Lower leg skin (tissue), 4 donors: Measurements from ENCODE around the gene CALML5. TPM values are rescaled to one million over a fixed set of nuclear protein-coding genes. Genes with fewer than 3 reads are reported as not detected.
A peak's percentile ranks its signal among the peaks of the same experiment; 100 is the strongest.

Source experiments
- DNase-seq, 2 donors: peaks; one replicate each; pipeline ENCODE4 v3.0.0-alpha.2; 2019; ENCODE audit warnings: low spot score in 2 of 2
- H3K4me3 ChIP-seq: fragments of 200-600 bp; sonication (generic); 2 replicates; pipeline ENCODE4 v1.5.1; 2017; ENCODE audit warnings: mild to moderate bottlenecking, low read depth; ENCODE audit not compliant: poor library complexity, severe bottlenecking
- CTCF ChIP-seq, 3 donors: fragments of 450-650 bp; IDR thresholded peaks; one replicate each; pipeline ENCODE4 v1.5.1; 2016; ENCODE audit warnings: antibody characterized with exemption in 3 of 3, mild to moderate bottlenecking in 3 of 3, moderate library complexity in 2 of 3
- POLR2A ChIP-seq, 2 donors: fragments of 450-650 bp; IDR thresholded peaks; one replicate each; pipeline ENCODE4 v1.6.1; 2016 to 2017; ENCODE audit warnings: antibody characterized with exemption in 2 of 2, mild to moderate bottlenecking in 1 of 2, moderate library complexity in 1 of 2
- WGBS, 2 donors: methylation state at CpG; one replicate each; pipeline ENCODE4 v1.1.5; 2018; 5-methylcytosine and 5-hydroxymethylcytosine counted together
- intact Hi-C: fragments of 100-400 bp; cut with DNase I; formaldehyde crosslinking; loops from one replicate; pipeline ENCODE4 v1.15.0; 2023; ENCODE audit warnings: low total_unique reads
- total RNA-seq, 4 donors: library from RNA; depleted of rRNA; stranded (reverse); fragments of >200 nt; gene quantifications; one replicate each; pipeline ENCODE4 v1.1.0, GENCODE V29; 2016

CALML5 gene
- total RNA-seq, 4 donors from 2014 or later, result 5,202 to 6,742 (median 5,683) TPM

DNA sequence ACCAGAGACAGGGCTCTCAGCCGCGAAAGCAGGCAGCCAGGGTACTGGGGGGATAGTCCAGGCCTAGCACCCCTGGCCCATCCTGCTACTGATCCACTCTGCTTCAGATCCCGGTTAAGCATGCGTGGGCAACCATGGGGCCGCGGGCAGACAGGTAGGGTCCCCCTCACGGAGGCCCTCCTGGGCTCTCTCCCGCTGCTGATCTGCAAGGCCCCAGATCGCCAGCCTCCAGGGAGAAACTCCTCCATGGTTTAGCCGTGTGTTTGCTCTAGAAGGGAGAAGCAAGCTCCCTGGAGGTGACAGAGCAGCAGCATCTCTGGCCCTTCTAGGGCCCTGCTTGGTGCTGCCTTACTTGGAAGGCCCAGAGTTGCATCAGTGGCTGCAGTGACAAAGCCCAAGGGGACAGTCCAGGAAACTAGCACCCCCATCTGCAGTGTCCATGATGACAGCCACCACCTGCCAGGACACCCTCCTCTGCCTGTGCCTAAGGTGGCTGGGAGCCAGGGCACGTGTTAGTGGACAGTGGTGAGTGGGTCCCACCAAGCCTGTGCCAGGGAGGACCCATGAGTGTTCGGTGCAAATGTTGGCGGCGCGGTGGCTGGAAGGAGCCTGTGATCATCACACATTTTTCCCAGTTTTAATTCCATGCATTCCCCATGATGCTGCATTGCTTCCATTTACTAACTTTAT lies 29.2 kb downstream of the CALML5 start:
- intact Hi-C loops, result no loop called here
- TF ChIP-seq POLR2A (IDR thresholded peaks at IDR 0.05), result no peak
- no peak for TF ChIP-seq CTCF (IDR thresholded peaks at IDR 0.05)
- no peak overlapping the region for H3K4me3 ChIP-seq
- peak in 1 of 2 donors; percentile 69 for DNase-seq
- 96 to 97% methylated on average over 10 to 15 of the region's 15 CpGs for whole genome bisulfite sequencing, 2 donors

DNA sequence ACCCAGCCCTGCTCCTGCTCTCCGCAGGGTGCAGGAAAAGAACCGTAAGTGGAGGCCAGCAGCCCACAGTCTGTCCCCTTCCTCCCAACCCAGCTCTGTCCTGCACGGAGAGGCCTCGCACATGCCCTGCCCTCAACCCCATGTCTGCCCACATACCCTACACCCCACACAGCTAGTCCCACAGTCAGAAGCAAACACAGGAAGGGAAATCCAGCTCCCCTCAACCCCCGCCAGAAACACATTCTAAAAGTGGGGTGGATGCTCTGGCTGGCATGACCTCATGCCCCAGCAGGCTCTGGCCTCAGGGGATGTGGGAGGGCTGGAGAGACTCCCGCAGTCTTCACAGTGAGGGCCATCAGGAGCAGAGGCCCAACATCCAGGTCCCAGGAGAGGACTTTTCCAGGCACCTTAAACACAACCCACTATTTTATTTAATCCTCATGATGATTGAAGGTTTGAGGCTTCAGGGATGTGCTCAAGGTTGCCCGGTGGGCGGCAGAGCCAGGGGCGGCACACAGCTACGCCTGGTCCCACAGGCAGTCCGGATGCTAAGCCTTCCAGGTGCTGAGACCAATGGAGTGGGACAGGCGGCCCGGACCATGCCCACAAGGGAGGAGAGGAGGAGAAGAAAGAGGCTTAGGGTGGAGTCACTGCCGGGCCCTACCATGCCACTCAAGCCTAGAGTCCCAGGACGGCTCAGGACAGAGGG lies 29.9 kb downstream of the CALML5 start:
- 84 to 87% methylated on average over 14 of the region's 15 CpGs for WGBS, 2 donors
- no peak for DNase-seq
- TF ChIP-seq POLR2A (IDR thresholded peaks at IDR 0.05) (no peak), CTCF (IDR thresholded peaks at IDR 0.05) (no peak)
- intact Hi-C loops, result no loop called here
- no peak overlapping the region for H3K4me3 ChIP-seq

- intact Hi-C loops, result no loop called here
- 80 to 86% methylated on average over 8 of the region's 8 CpGs for WGBS, 2 donors
- no peak for TF ChIP-seq POLR2A (IDR thresholded peaks at IDR 0.05)
- no peak for TF ChIP-seq CTCF (IDR thresholded peaks at IDR 0.05)
- no peak for DNase-seq
- no peak overlapping the region for H3K4me3 ChIP-seq
These were observed 30.9 kb downstream of the CALML5 start for GRCh38 chr10:5468262-5469106.

GRCh38 chr10:5467634-5468255 lies 31.6 kb downstream of the CALML5 start:
- intact Hi-C loops, result no loop called here
- H3K4me3 ChIP-seq, result no peak overlapping the region
- WGBS, 2 donors, result 71 to 72% methylated on average over 6 of the region's 6 CpGs
- DNase-seq, result no peak
- TF ChIP-seq CTCF (IDR thresholded peaks at IDR 0.05) (no peak), POLR2A (IDR thresholded peaks at IDR 0.05) (no peak)

GRCh38 chr10:5467207-5467535 lies 32.2 kb downstream of the CALML5 start:
- H3K4me3 ChIP-seq, result no peak overlapping the region
- DNase-seq, result no peak
- intact Hi-C loops, result no loop called here
- 28 to 32% methylated on average over 8 of the region's 8 CpGs for WGBS, 2 donors
- TF ChIP-seq CTCF (IDR thresholded peaks at IDR 0.05) (no peak), POLR2A (IDR thresholded peaks at IDR 0.05) (no peak)
